Fibroblast of lung (primary cell): ENCODE data around the gene DRGX.
A peak's percentile ranks its signal among the peaks of the same experiment; 100 is the strongest.

Source experiments
- CTCF ChIP-seq, 2 donors: IDR thresholded peaks in 1 of 2; conservative IDR thresholded peaks in 1 of 2; 1 replicate in 1 of 2; 2 replicates in 1 of 2; pipeline ENCODE4 v1.5.1; 2011 to 2012; ENCODE audit warnings: low read length in 2 of 2, control low read depth in 1 of 2, inconsistent platforms in 1 of 2, low read depth in 1 of 2, mild to moderate bottlenecking in 1 of 2
- EZH2 ChIP-seq: IDR thresholded peaks from 2 replicates; pipeline ENCODE4 v1.5.1; 2012; ENCODE audit warnings: low read length, control low read depth, mild to moderate bottlenecking; ENCODE audit errors: missing control alignments

- TF ChIP-seq CTCF (conservative IDR thresholded peaks at IDR 0.05 in 1 of 2, IDR thresholded peaks at IDR 0.05 in 1 of 2; ENCODE audit: low read depth in 1 of 2, low read length in 2 of 2) (no peak), EZH2 (peak; percentile 48)
These were observed at the start of gene DRGX for GRCh38 chr10:49395741-49396665.
